ENCODE measurements around the gene AFDN.

The AFDN gene

DNA sequence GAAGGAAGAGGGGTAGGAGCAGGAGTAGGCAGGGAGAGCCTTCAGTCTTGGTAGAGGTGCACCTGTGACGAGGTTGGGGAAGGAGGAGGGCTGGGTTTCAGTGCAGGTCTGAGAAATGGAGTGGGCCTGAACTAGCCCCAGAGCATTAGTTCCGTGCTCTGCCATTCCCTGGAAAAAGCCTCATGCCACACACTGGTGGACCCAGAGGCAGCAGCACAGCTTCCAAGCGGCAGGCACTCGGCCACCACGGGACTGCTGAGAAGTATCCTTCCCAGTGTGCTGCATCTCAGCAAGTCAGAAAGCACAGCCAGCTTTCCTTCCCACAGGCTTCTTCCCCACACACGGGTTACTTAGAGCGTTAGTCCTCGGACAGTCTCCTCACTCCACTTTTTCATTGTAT lies 93.5 kb downstream of the AFDN start:
- H3K4me3 ChIP-seq (ENCODE audit: low read length): no peak overlapping the region
- TF ChIP-seq EZH2phosphoT487 (IDR thresholded peaks at IDR 0.05; ENCODE audit: low read length) (no peak), CTCF (IDR thresholded peaks at IDR 0.05; ENCODE audit: low read length) (no peak), EZH2 (optimal IDR thresholded peaks at IDR 0.05; ENCODE audit: low read depth, low read length) (no peak)
- no peaks in the 10 kb centered on the region for H3K36me3 ChIP-seq (replicated peaks; ENCODE audit: insufficient read depth, low read length)
- H3K79me2 ChIP-seq (ENCODE audit: low read length): no peaks in the 10 kb centered on the region
- no peaks in the 10 kb centered on the region for H3K9me2 ChIP-seq (replicated peaks; ENCODE audit: insufficient read depth, low read length)
- H2AFZ ChIP-seq (ENCODE audit: low read length): no peak overlapping the region
- H3K9ac ChIP-seq (ENCODE audit: low read length): no peak overlapping the region
- H3K9me3 ChIP-seq (replicated peaks; ENCODE audit: insufficient read depth, low read length): no peaks in the 10 kb centered on the region
- H4K20me1 ChIP-seq (ENCODE audit: insufficient read depth, low read length): no peaks in the 10 kb centered on the region
- H3K27me3 ChIP-seq (replicated peaks; ENCODE audit: insufficient read depth, low read length): no peaks in the 10 kb centered on the region
- H3K4me1 ChIP-seq (ENCODE audit: low read length): no peaks in the 10 kb centered on the region
- no peak for DNase-seq
- no peaks in the 10 kb centered on the region for H3F3A ChIP-seq (ENCODE audit: insufficient read depth, low read length)
- no peak overlapping the region for H3K4me2 ChIP-seq (ENCODE audit: low read depth, low read length)
- no peak overlapping the region for H3K27ac ChIP-seq (ENCODE audit: low read length)

- no peak overlapping the region for H3K27ac ChIP-seq (ENCODE audit: low read length)
- H3K4me2 ChIP-seq (ENCODE audit: low read depth, low read length): no peak overlapping the region
- no peak overlapping the region for H3K9ac ChIP-seq (ENCODE audit: low read length)
- H3K4me1 ChIP-seq (ENCODE audit: low read length): no peaks in the 10 kb centered on the region
- no peaks in the 10 kb centered on the region for H4K20me1 ChIP-seq (ENCODE audit: insufficient read depth, low read length)
- no peaks in the 10 kb centered on the region for H3K9me3 ChIP-seq (replicated peaks; ENCODE audit: insufficient read depth, low read length)
- no peak overlapping the region for H2AFZ ChIP-seq (ENCODE audit: low read length)
- no peaks in the 10 kb centered on the region for H3K9me2 ChIP-seq (replicated peaks; ENCODE audit: insufficient read depth, low read length)
- H3K4me3 ChIP-seq (ENCODE audit: low read length): no peak overlapping the region
- H3K79me2 ChIP-seq (ENCODE audit: low read length): no peaks in the 10 kb centered on the region
- no peaks in the 10 kb centered on the region for H3K27me3 ChIP-seq (replicated peaks; ENCODE audit: insufficient read depth, low read length)
- no peaks in the 10 kb centered on the region for H3K36me3 ChIP-seq (replicated peaks; ENCODE audit: insufficient read depth, low read length)
- no peak for DNase-seq
- no peak for TF ChIP-seq CTCF (IDR thresholded peaks at IDR 0.05; ENCODE audit: low read length)
- TF ChIP-seq EZH2phosphoT487 (IDR thresholded peaks at IDR 0.05; ENCODE audit: low read length): no peak
- TF ChIP-seq EZH2 (optimal IDR thresholded peaks at IDR 0.05; ENCODE audit: low read depth, low read length): no peak
- no peaks in the 10 kb centered on the region for H3F3A ChIP-seq (ENCODE audit: insufficient read depth, low read length)
Measured at GRCh38 chr6:167921831-167922230, 95.1 kb downstream of the AFDN start.

DNA sequence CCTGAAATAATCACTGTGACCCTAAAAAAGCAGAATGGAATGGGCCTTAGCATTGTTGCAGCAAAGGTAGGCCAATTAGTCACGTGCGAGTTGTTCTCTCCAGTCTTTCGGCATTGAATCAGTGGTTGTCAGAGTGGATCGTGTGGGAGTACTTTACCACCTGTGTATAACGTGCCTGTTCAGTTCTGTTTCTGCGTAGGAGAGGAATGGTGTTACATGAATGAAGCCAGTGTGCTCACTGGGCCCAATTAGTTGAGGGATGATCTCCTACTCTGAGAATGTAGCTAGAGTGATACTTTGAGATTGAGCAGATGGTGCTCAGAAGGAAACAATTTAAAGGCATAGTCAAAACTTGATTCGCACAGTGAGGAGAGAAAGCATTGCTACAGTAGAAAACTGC lies 98.3 kb downstream of the AFDN start:
- no peaks in the 10 kb centered on the region for H3K36me3 ChIP-seq (replicated peaks; ENCODE audit: insufficient read depth, low read length)

More for the DNA sequence above, 98.3 kb downstream of the AFDN start:
- no peak overlapping the region for H2AFZ ChIP-seq (ENCODE audit: low read length)
- H3K79me2 ChIP-seq (ENCODE audit: low read length): no peaks in the 10 kb centered on the region
- no peaks in the 10 kb centered on the region for H3K27me3 ChIP-seq (replicated peaks; ENCODE audit: insufficient read depth, low read length)
- H3K4me1 ChIP-seq (ENCODE audit: low read length): no peaks in the 10 kb centered on the region
- no peaks in the 10 kb centered on the region for H3F3A ChIP-seq (ENCODE audit: insufficient read depth, low read length)
- no peak overlapping the region for H3K9ac ChIP-seq (ENCODE audit: low read length)
- no peak overlapping the region for H3K27ac ChIP-seq (ENCODE audit: low read length)
- no peak for DNase-seq
- no peak overlapping the region for H3K4me2 ChIP-seq (ENCODE audit: low read depth, low read length)
- H3K9me2 ChIP-seq (replicated peaks; ENCODE audit: insufficient read depth, low read length): no peaks in the 10 kb centered on the region
- no peak for TF ChIP-seq CTCF (IDR thresholded peaks at IDR 0.05; ENCODE audit: low read length)
- TF ChIP-seq EZH2phosphoT487 (IDR thresholded peaks at IDR 0.05; ENCODE audit: low read length): no peak
- no peak for TF ChIP-seq EZH2 (optimal IDR thresholded peaks at IDR 0.05; ENCODE audit: low read depth, low read length)
- no peaks in the 10 kb centered on the region for H4K20me1 ChIP-seq (ENCODE audit: insufficient read depth, low read length)
- no peaks in the 10 kb centered on the region for H3K9me3 ChIP-seq (replicated peaks; ENCODE audit: insufficient read depth, low read length)
- no peak overlapping the region for H3K4me3 ChIP-seq (ENCODE audit: low read length)

Measured in MM.1S (cell line).